NCI-H1092 treated with DMSO at 0.1 percent for 48 hours (cell line): Measurements from ENCODE around the gene C21orf91.
"Not testable (repeated sequence)": the region's sequence is repeated elsewhere in the genome, so short reads cannot be mapped to it uniquely, and the experiment has no call there.

Experiments used
- DNase-seq: peaks from one replicate; lab custom pipeline; 2025; lab: John Stamatoyannopoulos, UW

C21orf91 gene

GRCh38 chr21:17777072-17777765 is 41.9 kb downstream of the C21orf91 start:
- no peak for DNase-seq

GRCh38 chr21:17775431-17776126 is 43.6 kb downstream of the C21orf91 start:
- no peak for DNase-seq

- not testable (repeated sequence) for DNase-seq
These were observed 44.1 kb downstream of the C21orf91 start for GRCh38 chr21:17775021-17775420.

GRCh38 chr21:17769447-17769845 is 49.7 kb downstream of the C21orf91 start:
- DNase-seq: no peak

GRCh38 chr21:17768840-17769446 is 50.2 kb downstream of the C21orf91 start:
- no peak for DNase-seq

GRCh38 chr21:17765207-17765606 is 53.9 kb downstream of the C21orf91 start:
- no peak for DNase-seq

GRCh38 chr21:17763288-17764037 is 55.7 kb downstream of the C21orf91 start:
- DNase-seq: no peak

GRCh38 chr21:17759511-17760178 is 59.5 kb downstream of the C21orf91 start:
- DNase-seq: no peak

GRCh38 chr21:17758683-17759082 is 60.5 kb downstream of the C21orf91 start:
- no peak for DNase-seq

- no peak for DNase-seq
These were observed 61.5 kb downstream of the C21orf91 start for GRCh38 chr21:17757671-17758070.

- no peak for DNase-seq
These were observed 65.4 kb downstream of the C21orf91 start for GRCh38 chr21:17753736-17754135.

GRCh38 chr21:17752171-17752570 is 67.0 kb downstream of the C21orf91 start:
- DNase-seq: no peak

- DNase-seq: no peak
These were observed 72.2 kb downstream of the C21orf91 start for GRCh38 chr21:17746920-17747319.

- DNase-seq: no peak
These were observed 74.1 kb downstream of the C21orf91 start for GRCh38 chr21:17745086-17745485.

- no peak for DNase-seq
These were observed 76.1 kb downstream of the C21orf91 start for GRCh38 chr21:17742940-17743592.

GRCh38 chr21:17742181-17742580 is 77.0 kb downstream of the C21orf91 start:
- DNase-seq: no peak
